Calu3 (cell line): ENCODE measurements around the gene PPM1L. TPM values are rescaled to one million over a fixed set of nuclear protein-coding genes. Genes with fewer than 3 reads are reported as not detected.
A peak's percentile ranks its signal among the peaks of the same experiment; 100 is the strongest.

Source experiments
- BruUV-seq: library from RNA; stranded (reverse); fragments of 400-500 nt; replicated peaks from 2 replicates; lab custom pipeline; 2021; lab: Mats Ljungman, UMichigan
- CTCF ChIA-PET: fragments of 300-600 bp; sonication (Branson Sonifier 250); formaldehyde crosslinking; loops from one replicate; lab custom pipeline; 2022; ENCODE audit warnings: antibody characterized with exemption; lab: Charles Lee
- DNase-seq: peaks from one replicate; pipeline ENCODE4 v3.0.0; 2022
- H3K27ac Mint-ChIP-seq: one replicate; pipeline ENCODE4 v1.8.0; 2022; ENCODE audit warnings: mixed read lengths; ENCODE audit not compliant: unreplicated experiment
- H3K27me3 Mint-ChIP-seq: one replicate; pipeline ENCODE4 v1.8.0; 2022; ENCODE audit warnings: mixed read lengths; ENCODE audit not compliant: unreplicated experiment
- H3K36me3 Mint-ChIP-seq: one replicate; pipeline ENCODE4 v1.8.0; 2022; ENCODE audit warnings: mild to moderate bottlenecking, moderate library complexity, mixed read lengths; ENCODE audit not compliant: insufficient read depth, unreplicated experiment
- H3K4me1 Mint-ChIP-seq: one replicate; pipeline ENCODE4 v1.8.0; 2022; ENCODE audit warnings: mild to moderate bottlenecking, low read depth, mixed read lengths; ENCODE audit not compliant: unreplicated experiment
- H3K4me3 Mint-ChIP-seq: one replicate; pipeline ENCODE4 v1.8.0; 2022; ENCODE audit warnings: mild to moderate bottlenecking, low read depth, moderate library complexity, mixed read lengths; ENCODE audit not compliant: unreplicated experiment
- H3K9me3 Mint-ChIP-seq: one replicate; pipeline ENCODE4 v1.8.0; 2022; ENCODE audit warnings: low read depth, mixed read lengths; ENCODE audit not compliant: unreplicated experiment
- intact Hi-C: fragments of 100-400 bp; cut with micrococcal nuclease; formaldehyde crosslinking; loops from one replicate; pipeline ENCODE4 v1.10.0; 2022; ENCODE audit not compliant: unreplicated experiment
- total RNA-seq: library from RNA; stranded (reverse); gene quantifications from 2 replicates; pipeline ENCODE4 v1.2.3, GENCODE V29; 2022
- TF ChIP-seq, protein P1 (sequence below): fragments of 200-600 bp; IDR thresholded peaks from one replicate; pipeline ENCODE4 v1.8.0; 2022; ENCODE audit warnings: antibody characterized with exemption; ENCODE audit not compliant: unreplicated experiment

Gene PPM1L
- total RNA-seq, 1 experiment from 2014 or later, result 18.4 TPM

- H3K27me3 Mint-ChIP-seq, result no peaks in the 10 kb centered on the region
- H3K36me3 Mint-ChIP-seq, result peaks cover 15% of the 10 kb centered on the region
- H3K4me3 Mint-ChIP-seq, result no peak overlapping the region
- DNase-seq, result no peak
- intact Hi-C loops, result no loop called here
- H3K27ac Mint-ChIP-seq, result no peak overlapping the region
- no TSS peak for BruUV-seq
- CTCF ChIA-PET, result no interaction called here
- peaks cover 41% of the 10 kb centered on the region for H3K4me1 Mint-ChIP-seq
- TF ChIP-seq, protein P1, sequence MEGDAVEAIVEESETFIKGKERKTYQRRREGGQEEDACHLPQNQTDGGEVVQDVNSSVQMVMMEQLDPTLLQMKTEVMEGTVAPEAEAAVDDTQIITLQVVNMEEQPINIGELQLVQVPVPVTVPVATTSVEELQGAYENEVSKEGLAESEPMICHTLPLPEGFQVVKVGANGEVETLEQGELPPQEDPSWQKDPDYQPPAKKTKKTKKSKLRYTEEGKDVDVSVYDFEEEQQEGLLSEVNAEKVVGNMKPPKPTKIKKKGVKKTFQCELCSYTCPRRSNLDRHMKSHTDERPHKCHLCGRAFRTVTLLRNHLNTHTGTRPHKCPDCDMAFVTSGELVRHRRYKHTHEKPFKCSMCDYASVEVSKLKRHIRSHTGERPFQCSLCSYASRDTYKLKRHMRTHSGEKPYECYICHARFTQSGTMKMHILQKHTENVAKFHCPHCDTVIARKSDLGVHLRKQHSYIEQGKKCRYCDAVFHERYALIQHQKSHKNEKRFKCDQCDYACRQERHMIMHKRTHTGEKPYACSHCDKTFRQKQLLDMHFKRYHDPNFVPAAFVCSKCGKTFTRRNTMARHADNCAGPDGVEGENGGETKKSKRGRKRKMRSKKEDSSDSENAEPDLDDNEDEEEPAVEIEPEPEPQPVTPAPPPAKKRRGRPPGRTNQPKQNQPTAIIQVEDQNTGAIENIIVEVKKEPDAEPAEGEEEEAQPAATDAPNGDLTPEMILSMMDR, result no peak
- H3K9me3 Mint-ChIP-seq, result no peaks in the 10 kb centered on the region
Observed at GRCh38 chr3:160781863-160782262, 25.8 kb downstream of the PPM1L start.

GRCh38 chr3:160784853-160785252, 28.8 kb downstream of the PPM1L start:
- CTCF ChIA-PET, result interaction anchor here (1.0 kb wide), 2 partner anchors 10 to 12 kb away, joined by 3 to 4 read pairs; no protein-coding TSS in a partner anchor
- DNase-seq, result peak; percentile 77
- H3K4me1 Mint-ChIP-seq, result peaks cover 41% of the 10 kb centered on the region
- no TSS peak for BruUV-seq
- TF ChIP-seq, protein P1, result no peak
- H3K27me3 Mint-ChIP-seq, result no peaks in the 10 kb centered on the region
- intact Hi-C loops, result loop anchor here (2.0 kb wide), 1 partner anchor 28 kb away; the partner anchor contains the start of gene PPM1L
- H3K9me3 Mint-ChIP-seq, result peaks cover 2% of the 10 kb centered on the region
- H3K36me3 Mint-ChIP-seq, result peaks cover 15% of the 10 kb centered on the region
- H3K4me3 Mint-ChIP-seq, result peak overlapping the region; percentile 54
- H3K27ac Mint-ChIP-seq, result peak overlapping the region; percentile 96

GRCh38 chr3:160790726-160791125, 34.7 kb downstream of the PPM1L start:
- Mint-ChIP-seq H3K4me1 (peaks cover 15% of the 10 kb centered on the region), H3K4me3 (no peak overlapping the region), H3K27me3 (no peaks in the 10 kb centered on the region), H3K36me3 (peaks cover 5% of the 10 kb centered on the region), H3K27ac (no peak overlapping the region), H3K9me3 (peaks cover 2% of the 10 kb centered on the region)
- TF ChIP-seq, protein P1, result no peak
- intact Hi-C loops, result no loop called here
- CTCF ChIA-PET, result no interaction called here
- no peak for DNase-seq
- BruUV-seq, result no TSS peak

DNA sequence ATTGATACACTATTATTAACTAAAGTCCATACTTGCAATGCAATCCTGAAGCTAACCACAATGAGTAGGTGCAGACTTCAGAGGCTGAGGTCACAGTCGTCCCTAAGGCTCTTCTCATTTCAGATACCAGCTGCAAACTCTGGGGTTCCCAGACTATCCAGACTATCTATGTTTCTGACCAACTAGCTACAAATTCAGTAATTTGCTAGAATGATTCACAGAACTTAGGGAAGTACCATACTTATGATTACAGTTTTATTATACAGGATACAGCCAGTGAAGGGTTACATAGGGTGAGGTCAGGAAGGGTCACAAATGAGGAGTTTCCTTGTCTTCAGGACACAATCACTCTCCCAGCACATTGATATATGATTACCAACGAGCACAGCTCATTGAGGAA, 36.5 kb downstream of the PPM1L start:
- intact Hi-C loops, result no loop called here
- peaks cover 27% of the 10 kb centered on the region for H3K4me1 Mint-ChIP-seq
- no peak for DNase-seq
- no peak overlapping the region for H3K4me3 Mint-ChIP-seq
- H3K9me3 Mint-ChIP-seq, result no peaks in the 10 kb centered on the region
- H3K36me3 Mint-ChIP-seq, result no peaks in the 10 kb centered on the region
- BruUV-seq, result no TSS peak
- H3K27ac Mint-ChIP-seq, result no peak overlapping the region
- CTCF ChIA-PET, result interaction anchor here (0.6 to 1.3 kb wide), 4 partner anchors 11 to 125 kb away, joined by 3 to 7 read pairs (median 4); no protein-coding TSS in a partner anchor
- no peaks in the 10 kb centered on the region for H3K27me3 Mint-ChIP-seq
- TF ChIP-seq, protein P1, result no peak
